Colonic mucosa (tissue), 4 donors: ENCODE results near the gene SAP25. TPM values are rescaled to one million over a fixed set of nuclear protein-coding genes. Genes with fewer than 3 reads are reported as not detected.
"Not testable (repeated sequence)": the region's sequence is repeated elsewhere in the genome, so short reads cannot be mapped to it uniquely, and the experiment has no call there.

ENCODE experiments used
- DNase-seq: peaks from one replicate; pipeline ENCODE4 v3.0.0-alpha.2; 2020
- H3K27ac ChIP-seq: fragments of 200-600 bp; one replicate; pipeline ENCODE4 v1.8.0; 2021
- H3K27me3 ChIP-seq: fragments of 200-600 bp; one replicate; pipeline ENCODE4 v1.8.0; 2021
- H3K36me3 ChIP-seq: fragments of 200-600 bp; one replicate; pipeline ENCODE4 v1.8.0; 2021
- H3K4me1 ChIP-seq: fragments of 200-600 bp; one replicate; pipeline ENCODE4 v1.8.0; 2021; ENCODE audit warnings: mild to moderate bottlenecking
- H3K4me3 ChIP-seq: fragments of 200-600 bp; one replicate; pipeline ENCODE4 v1.8.0; 2021
- H3K9ac ChIP-seq, 2 donors: one replicate each; pipeline ENCODE4 v1.7.0; 2013; ENCODE audit warnings: control low read depth in 2 of 2, low read depth in 2 of 2, low read length in 2 of 2
- H3K9me3 ChIP-seq: fragments of 200-600 bp; one replicate; pipeline ENCODE4 v1.8.0; 2021
- intact Hi-C: fragments of 100-400 bp; cut with DNase I; formaldehyde crosslinking; loops from one replicate; pipeline ENCODE4 v1.14.1; 2022
- total RNA-seq, 2 donors: library from RNA; stranded (reverse); fragmentation: NEBNext Ultra II Directional in 1 of 2; extraction: Animal tissue kit (Norgen Biotek cat#: 25700) in 1 of 2; gene quantifications; one replicate each; pipeline ENCODE4 v1.2.1, GENCODE V29; 2021
- TF ChIP-seq, protein P1 (sequence below): fragments of 200-600 bp; IDR thresholded peaks from one replicate; pipeline ENCODE4 v1.8.0; 2022; ENCODE audit warnings: antibody characterized with exemption, mild to moderate bottlenecking
- donor health status: healthy.
- donor health status: DM: no; HTN: no; CAD: no.
- donor health status: DM: no; HTN: no; CAD: no.

SAP25 gene
- total RNA-seq, 2 donors from 2014 or later, result 0.69 to 5.5 TPM

DNA sequence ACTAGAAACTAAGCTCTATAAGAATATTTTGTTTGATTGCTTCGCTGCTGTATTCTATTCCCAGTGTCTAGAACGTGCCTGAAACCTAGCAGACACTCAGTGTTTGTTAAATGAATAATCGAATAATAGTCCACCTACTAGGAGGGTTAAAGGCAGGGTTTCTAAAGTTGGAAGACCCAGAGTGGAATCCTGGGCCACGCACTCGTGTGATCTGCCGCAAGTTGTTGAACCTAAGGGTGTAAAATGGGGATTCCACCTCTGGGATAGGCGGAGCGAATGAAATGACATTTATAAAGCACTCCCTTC lies 35.4 kb downstream of the SAP25 start:
- intact Hi-C loops, result no loop called here
- Histone ChIP-seq H3K36me3 (no peaks in the 10 kb centered on the region), H3K4me3 (peak overlapping the region; percentile 23), H3K9me3 (no peaks in the 10 kb centered on the region), H3K27ac (peak overlapping the region; percentile 7), H3K9ac (peak overlapping the region in 1 of 2 donors; percentile 35), H3K4me1 (peaks cover 10% of the 10 kb centered on the region), H3K27me3 (no peaks in the 10 kb centered on the region)
- TF ChIP-seq, protein P1, sequence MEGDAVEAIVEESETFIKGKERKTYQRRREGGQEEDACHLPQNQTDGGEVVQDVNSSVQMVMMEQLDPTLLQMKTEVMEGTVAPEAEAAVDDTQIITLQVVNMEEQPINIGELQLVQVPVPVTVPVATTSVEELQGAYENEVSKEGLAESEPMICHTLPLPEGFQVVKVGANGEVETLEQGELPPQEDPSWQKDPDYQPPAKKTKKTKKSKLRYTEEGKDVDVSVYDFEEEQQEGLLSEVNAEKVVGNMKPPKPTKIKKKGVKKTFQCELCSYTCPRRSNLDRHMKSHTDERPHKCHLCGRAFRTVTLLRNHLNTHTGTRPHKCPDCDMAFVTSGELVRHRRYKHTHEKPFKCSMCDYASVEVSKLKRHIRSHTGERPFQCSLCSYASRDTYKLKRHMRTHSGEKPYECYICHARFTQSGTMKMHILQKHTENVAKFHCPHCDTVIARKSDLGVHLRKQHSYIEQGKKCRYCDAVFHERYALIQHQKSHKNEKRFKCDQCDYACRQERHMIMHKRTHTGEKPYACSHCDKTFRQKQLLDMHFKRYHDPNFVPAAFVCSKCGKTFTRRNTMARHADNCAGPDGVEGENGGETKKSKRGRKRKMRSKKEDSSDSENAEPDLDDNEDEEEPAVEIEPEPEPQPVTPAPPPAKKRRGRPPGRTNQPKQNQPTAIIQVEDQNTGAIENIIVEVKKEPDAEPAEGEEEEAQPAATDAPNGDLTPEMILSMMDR, result no peak
- no peak for DNase-seq

DNA sequence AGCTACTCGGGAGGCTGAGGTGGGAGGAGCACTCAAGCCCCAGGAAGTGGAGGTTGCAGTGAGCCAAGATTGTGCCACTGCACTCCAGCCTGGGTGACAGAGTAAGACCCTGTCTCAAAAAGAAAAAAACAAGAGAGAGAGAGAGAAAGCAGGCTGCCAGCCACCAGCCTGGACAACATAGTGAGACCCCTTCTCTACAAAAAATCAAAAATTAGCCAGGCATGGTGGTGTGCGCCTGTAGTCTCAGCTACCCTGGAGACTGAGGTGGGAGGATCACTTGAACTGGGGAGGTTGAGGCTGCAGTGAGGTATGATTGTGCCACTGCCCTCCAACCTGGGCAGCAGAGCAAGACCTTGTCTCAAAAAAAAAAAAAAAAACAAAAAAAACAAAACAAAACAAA lies 37.0 kb downstream of the SAP25 start:
- H3K9me3 ChIP-seq, H3K27me3 ChIP-seq, H3K27ac ChIP-seq, H3K4me3 ChIP-seq, H3K36me3 ChIP-seq, DNase-seq, H3K9ac ChIP-seq, intact Hi-C loops: not testable (repeated sequence)
- H3K4me1 ChIP-seq, result peaks cover 10% of the 10 kb centered on the region

DNA sequence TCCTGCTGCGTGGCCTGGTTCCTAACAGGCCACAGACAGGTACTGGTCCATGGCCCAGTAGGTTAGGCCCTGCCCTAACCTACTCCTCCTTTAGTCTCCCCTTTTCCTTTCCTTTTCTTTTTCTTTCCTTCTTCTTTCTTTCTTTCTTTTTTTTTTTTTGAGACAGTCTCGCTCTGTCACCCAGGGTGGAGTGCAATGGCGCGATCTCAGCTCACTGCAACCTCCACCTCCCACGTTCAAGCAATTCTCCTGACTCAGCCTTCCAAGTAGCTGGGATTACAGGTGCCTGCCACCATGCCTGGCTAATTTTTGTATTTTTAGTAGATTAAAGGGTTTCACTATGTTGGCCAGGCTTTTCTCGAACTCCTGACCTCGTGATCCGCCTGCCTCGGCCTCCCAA lies 37.7 kb downstream of the SAP25 start:
- H3K9ac ChIP-seq, H3K36me3 ChIP-seq, H3K27ac ChIP-seq, DNase-seq, H3K9me3 ChIP-seq, intact Hi-C loops, H3K4me3 ChIP-seq, H3K27me3 ChIP-seq, H3K4me1 ChIP-seq: not testable (repeated sequence)

DNA sequence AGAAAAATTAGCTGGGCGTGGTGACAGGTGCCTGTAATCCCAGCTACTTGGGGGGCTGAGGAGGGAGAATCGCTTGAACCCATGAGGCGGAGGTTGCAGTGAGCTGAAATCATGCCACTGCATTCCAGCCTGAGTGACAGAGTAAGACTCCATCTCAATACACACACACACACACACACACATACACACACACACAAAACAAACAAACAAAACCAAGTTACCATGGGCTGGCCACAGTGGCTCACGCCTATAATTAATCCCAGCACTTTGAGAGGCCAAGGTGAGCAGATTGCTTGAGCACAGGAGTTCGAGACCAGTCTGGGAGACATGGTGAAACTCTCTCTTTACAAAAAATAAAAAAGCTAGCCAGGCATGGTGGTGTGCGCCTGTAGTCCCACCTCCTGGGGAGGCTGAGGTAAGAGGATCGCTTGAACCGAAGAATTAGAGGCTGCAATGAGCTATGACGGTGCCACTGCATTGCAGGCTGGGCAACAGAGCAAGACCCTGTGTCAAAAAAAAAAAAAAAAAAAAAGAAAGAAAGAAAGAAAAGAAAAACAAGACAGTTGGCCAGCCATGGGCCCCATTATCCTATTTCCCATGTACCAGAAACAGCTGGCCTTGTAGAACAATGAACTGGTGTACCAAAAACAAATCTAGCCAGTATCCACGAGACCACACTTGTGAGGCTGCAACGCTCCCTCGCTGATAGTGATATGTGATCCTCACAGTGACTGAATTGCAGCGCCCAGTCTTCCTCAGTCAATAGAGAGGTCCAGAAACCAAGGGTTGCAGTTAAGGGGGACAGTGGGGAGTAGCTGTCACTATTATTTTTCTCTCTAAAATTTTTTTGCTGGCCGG lies 41.3 kb downstream of the SAP25 start:
- intact Hi-C loops, result no loop called here
- no peaks in the 10 kb centered on the region for H3K4me1 ChIP-seq
- H3K27ac ChIP-seq, result peak overlapping the region; percentile 40
- no peak for DNase-seq
- H3K4me3 ChIP-seq, result no peak overlapping the region
- no peaks in the 10 kb centered on the region for H3K36me3 ChIP-seq
- no peaks in the 10 kb centered on the region for H3K27me3 ChIP-seq
- no peak overlapping the region for H3K9ac ChIP-seq
- TF ChIP-seq, protein P1, result no peak
- no peaks in the 10 kb centered on the region for H3K9me3 ChIP-seq

DNA sequence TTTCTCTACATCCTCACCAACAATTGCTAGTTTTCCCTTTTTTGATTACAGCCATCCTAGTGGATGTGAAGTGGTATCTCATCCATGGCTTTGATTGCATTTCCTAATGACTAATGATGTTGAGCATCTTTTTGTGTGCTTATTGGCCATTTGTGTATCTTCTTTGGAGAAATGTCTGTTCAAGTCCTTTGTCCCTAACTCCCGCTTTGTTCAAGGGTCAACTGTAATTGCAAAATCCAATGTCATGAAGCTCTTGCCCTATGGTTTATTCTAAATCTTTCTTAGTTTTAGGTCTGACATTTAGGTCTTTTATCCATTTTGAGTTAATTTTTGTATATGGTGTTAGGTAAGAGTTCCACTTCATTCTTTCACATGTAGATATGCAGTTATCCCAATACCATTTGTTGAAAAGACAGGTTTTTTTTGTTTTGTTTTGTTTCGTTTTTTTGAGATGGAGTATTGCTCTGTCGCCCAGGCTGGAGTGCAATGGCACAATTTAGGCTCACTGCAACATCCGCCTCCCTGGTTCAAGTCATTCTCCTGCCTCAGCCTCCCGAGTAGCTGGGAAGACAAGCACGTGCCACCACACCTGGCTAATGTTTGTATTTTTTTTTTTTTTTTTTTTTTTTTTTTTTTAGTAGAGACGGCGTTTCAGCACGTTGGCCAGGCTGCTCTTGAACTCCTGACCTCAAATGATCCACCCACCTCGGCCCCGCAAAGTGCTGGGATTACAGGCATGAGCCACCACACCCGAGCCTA lies 45.4 kb downstream of the SAP25 start:
- H3K9me3 ChIP-seq, H3K9ac ChIP-seq, H3K36me3 ChIP-seq, H3K27me3 ChIP-seq, intact Hi-C loops, DNase-seq, H3K4me1 ChIP-seq, H3K27ac ChIP-seq, H3K4me3 ChIP-seq: not testable (repeated sequence)

DNA sequence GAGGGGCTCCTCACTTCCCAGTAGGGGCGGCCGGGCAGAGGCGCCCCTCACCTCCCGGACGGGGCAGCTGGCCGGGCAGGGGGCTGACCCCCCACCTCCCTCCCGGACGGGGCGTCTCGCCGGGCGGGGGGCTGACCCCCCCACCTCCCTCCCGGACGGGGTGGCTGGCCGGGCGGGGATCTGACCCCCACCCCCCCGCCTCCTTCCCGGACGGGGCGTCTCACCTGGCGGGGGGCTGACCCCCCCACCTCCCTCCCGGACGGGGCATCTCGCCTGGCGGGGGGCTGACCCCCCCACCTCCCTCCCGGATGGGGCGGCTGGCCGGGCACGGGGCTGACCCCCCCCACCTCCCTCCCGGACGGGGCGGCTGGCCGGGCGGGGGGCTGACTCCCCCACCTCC lies 50.5 kb downstream of the SAP25 start:
- H3K27me3 ChIP-seq, H3K36me3 ChIP-seq, H3K27ac ChIP-seq, H3K4me1 ChIP-seq, H3K9ac ChIP-seq, H3K9me3 ChIP-seq, H3K4me3 ChIP-seq, intact Hi-C loops, DNase-seq: not testable (repeated sequence)

Other genes starting within 250 kb of the SAP25 start
- gene PILRB, start 215.8 kb downstream of the SAP25 start, total RNA-seq, result 10 to 100 TPM; 18.2 to 57.9 TPM
- 1 to 10 TPM; 1.2 to 3.1 TPM for gene PILRA, start 200.4 kb downstream of the SAP25 start, total RNA-seq
- gene ZCWPW1, start 145.2 kb downstream of the SAP25 start, total RNA-seq, result 1 to 10 TPM; 1.1 to 1.3 TPM
- 10 to 100 TPM; 27.2 to 39.1 TPM for gene MEPCE, start 144.1 kb downstream of the SAP25 start, total RNA-seq
- gene PPP1R35, start 137.4 kb downstream of the SAP25 start, total RNA-seq, result 10 to 100 TPM; 38.8 to 50.5 TPM
- gene SPACDR, start 109.6 kb downstream of the SAP25 start, total RNA-seq, result under 1 TPM; 0.54 to 0.74 TPM
- gene TSC22D4, start 94.7 kb downstream of the SAP25 start, total RNA-seq, result 10 to 100 TPM; 56.1 to 56.3 TPM
- gene NYAP1, start 90.0 kb downstream of the SAP25 start, total RNA-seq, result under 1 TPM; 0.44 to 0.69 TPM
- 10 to 100 TPM; 81.3 to 97.4 TPM for gene AGFG2, start 34.7 kb downstream of the SAP25 start, total RNA-seq
- 10 to 100 TPM; 59.0 to 65.4 TPM for gene LRCH4, start 12.2 kb upstream of the SAP25 start, total RNA-seq
- gene FBXO24, start 12.4 kb upstream of the SAP25 start, total RNA-seq, result 1 to 10 TPM in 1 of 2 donors, under 1 TPM in 1; 0.21 to 1.8 TPM
- gene PCOLCE, start 28.5 kb upstream of the SAP25 start, total RNA-seq, result 10 to 100 TPM; 14.7 to 23.1 TPM
- gene MOSPD3, start 38.6 kb upstream of the SAP25 start, total RNA-seq, result 10 to 100 TPM; 15.1 to 16.9 TPM
- 1 to 10 TPM; 1.8 to 2.3 TPM for gene TFR2, start 67.7 kb upstream of the SAP25 start, total RNA-seq
- under 1 TPM in 1 of 2 donors, not detected in 1; 0.29 TPM for gene ACTL6B, start 82.5 kb upstream of the SAP25 start, total RNA-seq
- gene GNB2, start 99.8 kb upstream of the SAP25 start, total RNA-seq, result 100 to 1,000 TPM; 292 to 312 TPM
- 10 to 100 TPM; 20.9 to 33.4 TPM for gene GIGYF1, start 120.3 kb upstream of the SAP25 start, total RNA-seq
- 10 to 100 TPM; 28.8 to 43.4 TPM for gene POP7, start 132.2 kb upstream of the SAP25 start, total RNA-seq
- gene EPO, start 146.6 kb upstream of the SAP25 start, total RNA-seq, result not detected
- gene ZAN, start 159.7 kb upstream of the SAP25 start, total RNA-seq, result not detected